DOHH2 (cell line): ENCODE data around the gene PEX19.

Source experiments
- H3F3A ChIP-seq: fragments of 200-600 bp; sonication (generic), shearing (Covaris generic); 2 replicates; pipeline ENCODE4 v1.6.0; 2016; ENCODE audit warnings: antibody characterized with exemption, mild to moderate bottlenecking; ENCODE audit not compliant: control insufficient read depth, insufficient read depth
- H3K27ac ChIP-seq: fragments of 200-600 bp; sonication (generic); 2 replicates; pipeline ENCODE4 v1.5.1; 2014; ENCODE audit warnings: low read depth, mild to moderate bottlenecking, low read length, moderate library complexity
- H3K27me3 ChIP-seq: fragments of 200-600 bp; sonication (generic); 2 replicates; pipeline ENCODE4 v1.6.1; 2014; ENCODE audit warnings: mild to moderate bottlenecking, low read length, mixed read lengths; ENCODE audit not compliant: control insufficient read depth
- H3K36me3 ChIP-seq: fragments of 200-600 bp; sonication (generic); 2 replicates; pipeline ENCODE4 v1.6.1; 2014; ENCODE audit warnings: mild to moderate bottlenecking, low read length, moderate library complexity, mixed read lengths; ENCODE audit not compliant: control insufficient read depth
- H3K4me1 ChIP-seq: fragments of 200-600 bp; sonication (generic); 2 replicates; pipeline ENCODE4 v1.6.1; 2014; ENCODE audit warnings: mild to moderate bottlenecking, low read length, mixed read lengths; ENCODE audit not compliant: control insufficient read depth
- H3K4me2 ChIP-seq: fragments of 200-600 bp; sonication (generic); 2 replicates; pipeline ENCODE4 v1.6.0; 2014; ENCODE audit warnings: mild to moderate bottlenecking, low read length, moderate library complexity
- H3K4me3 ChIP-seq: fragments of 200-600 bp; sonication (generic); 2 replicates; pipeline ENCODE4 v1.5.1; 2014; ENCODE audit warnings: mild to moderate bottlenecking, low read length, mixed read lengths
- H3K79me2 ChIP-seq: fragments of 200-600 bp; sonication (generic); 2 replicates; pipeline ENCODE4 v1.6.1; 2014; ENCODE audit warnings: mild to moderate bottlenecking, low read length, mixed read lengths; ENCODE audit not compliant: control insufficient read depth
- H3K9me2 ChIP-seq: fragments of 200-600 bp; sonication (generic); replicated peaks from 2 replicates; pipeline ENCODE4 v1.6.1; 2014; ENCODE audit warnings: mild to moderate bottlenecking, low read length, mixed read lengths; ENCODE audit not compliant: control insufficient read depth
- H3K9me3 ChIP-seq: fragments of 200-600 bp; sonication (generic); 2 replicates; pipeline ENCODE4 v1.6.1; 2014; ENCODE audit warnings: antibody characterized with exemption, low read length, mixed read lengths; ENCODE audit not compliant: control insufficient read depth, insufficient read depth
- H4K20me1 ChIP-seq: fragments of 200-600 bp; sonication (generic); 2 replicates; pipeline ENCODE4 v1.6.0; 2014; ENCODE audit warnings: low read depth, mild to moderate bottlenecking, antibody characterized with exemption, low read length, moderate library complexity; ENCODE audit not compliant: control insufficient read depth, insufficient read depth
- CTCF ChIP-seq: fragments of 200-600 bp; sonication (generic); IDR thresholded peaks from one replicate; pipeline ENCODE4 v1.5.1; 2014; ENCODE audit warnings: antibody characterized with exemption, mild to moderate bottlenecking, low read depth, low read length; ENCODE audit not compliant: poor library complexity, severe bottlenecking
- EZH2phosphoT487 ChIP-seq: fragments of 200-600 bp; sonication (generic); IDR thresholded peaks from 2 replicates; pipeline ENCODE4 v1.6.1; 2017; ENCODE audit warnings: borderline replicate concordance, mild to moderate bottlenecking, antibody characterized with exemption, low read length, moderate library complexity, mixed read lengths

Gene PEX19

GRCh38 chr1:160284220-160284781 lies 632 bp downstream of the PEX19 start:
- Histone ChIP-seq H3K9me2 (no peaks in the 10 kb centered on the region), H3K36me3 (peaks cover 44% of the 10 kb centered on the region), H4K20me1 (no peaks in the 10 kb centered on the region), H3F3A (peaks cover 11% of the 10 kb centered on the region), H3K4me1 (peaks cover 16% of the 10 kb centered on the region), H3K27ac (peak overlapping the region; percentile 41), H3K79me2 (peaks cover 22% of the 10 kb centered on the region), H3K27me3 (no peaks in the 10 kb centered on the region), H3K4me2 (peak overlapping the region; percentile 96), H3K4me3 (peak overlapping the region; percentile 99), H3K9me3 (no peaks in the 10 kb centered on the region)
- no peak for TF ChIP-seq CTCF
- no peak for TF ChIP-seq EZH2phosphoT487

GRCh38 chr1:160282807-160283206 lies 2.1 kb downstream of the PEX19 start:
- Histone ChIP-seq H3K27me3 (no peaks in the 10 kb centered on the region), H3K4me3 (no peak overlapping the region), H3K4me1 (peaks cover 16% of the 10 kb centered on the region), H3K79me2 (peaks cover 22% of the 10 kb centered on the region), H3K9me3 (no peaks in the 10 kb centered on the region), H3F3A (peaks cover 8% of the 10 kb centered on the region), H3K36me3 (peaks cover 51% of the 10 kb centered on the region), H3K4me2 (no peak overlapping the region), H3K27ac (no peak overlapping the region), H4K20me1 (no peaks in the 10 kb centered on the region), H3K9me2 (no peaks in the 10 kb centered on the region)
- TF ChIP-seq CTCF (no peak), EZH2phosphoT487 (no peak)

- peaks cover 3% of the 10 kb centered on the region for H3K79me2 ChIP-seq
- H3K36me3 ChIP-seq, result peaks cover 58% of the 10 kb centered on the region
- no peak overlapping the region for H3K27ac ChIP-seq
- no peaks in the 10 kb centered on the region for H3F3A ChIP-seq
- no peak overlapping the region for H3K4me2 ChIP-seq
- H3K4me3 ChIP-seq, result no peak overlapping the region
- no peaks in the 10 kb centered on the region for H4K20me1 ChIP-seq
- no peaks in the 10 kb centered on the region for H3K4me1 ChIP-seq
- no peaks in the 10 kb centered on the region for H3K9me2 ChIP-seq
- no peaks in the 10 kb centered on the region for H3K27me3 ChIP-seq
- TF ChIP-seq EZH2phosphoT487 (no peak), CTCF (no peak)
- no peaks in the 10 kb centered on the region for H3K9me3 ChIP-seq
Observed at GRCh38 chr1:160277987-160278386, 6.9 kb downstream of the PEX19 start.
